GM21381 (cell line): ENCODE measurements around the gene WIPF3.
"Not testable (repeated sequence)": the region's sequence is repeated elsewhere in the genome, so short reads cannot be mapped to it uniquely, and the experiment has no call there.

ENCODE experiments used
- ATAC-seq: cut with Tn5 transposase; IDR thresholded peaks from one replicate; pipeline ENCODE4 v1.9.1; 2021; ENCODE audit warnings: mild to moderate bottlenecking, moderate library complexity; ENCODE audit not compliant: unreplicated experiment

The WIPF3 gene

GRCh38 chr7:29946428-29947186, 140.3 kb downstream of the WIPF3 start:
- ATAC-seq: no peak

- ATAC-seq: no peak
Measured at GRCh38 chr7:29948587-29948986, 142.3 kb downstream of the WIPF3 start.

- ATAC-seq: no peak
Measured at GRCh38 chr7:29950480-29950879, 144.2 kb downstream of the WIPF3 start.

- ATAC-seq: no peak
Measured at GRCh38 chr7:29951206-29951605, 144.9 kb downstream of the WIPF3 start.

GRCh38 chr7:29953726-29954347, 147.5 kb downstream of the WIPF3 start:
- no peak for ATAC-seq

GRCh38 chr7:29955075-29955792, 148.9 kb downstream of the WIPF3 start:
- no peak for ATAC-seq

GRCh38 chr7:29955799-29956486, 149.6 kb downstream of the WIPF3 start:
- peak; percentile 77 for ATAC-seq

GRCh38 chr7:29956487-29956836, 150.2 kb downstream of the WIPF3 start:
- ATAC-seq: no peak

- ATAC-seq: no peak
Measured at GRCh38 chr7:29957521-29958310, 151.4 kb downstream of the WIPF3 start.

GRCh38 chr7:29958667-29959358, 152.5 kb downstream of the WIPF3 start:
- ATAC-seq: no peak

GRCh38 chr7:29961611-29962010, 155.3 kb downstream of the WIPF3 start:
- ATAC-seq: not testable (repeated sequence)

GRCh38 chr7:29962035-29962434, 155.7 kb downstream of the WIPF3 start:
- no peak for ATAC-seq

GRCh38 chr7:29965030-29965429, 158.7 kb downstream of the WIPF3 start:
- ATAC-seq: no peak
